Osteoblast (primary cell): ENCODE results near the gene USP9X. TPM values are rescaled to one million over a fixed set of nuclear protein-coding genes. Genes with fewer than 3 reads are reported as not detected.

ENCODE experiments used
- DNase-seq: peaks from one replicate; pipeline ENCODE4 v3.0.0; 2011; ENCODE audit warnings: low spot score, mixed read lengths; ENCODE audit not compliant: insufficient read length; ENCODE audit errors: missing footprints
- H2AFZ ChIP-seq: 2 replicates; pipeline ENCODE4 v1.6.0; 2011; ENCODE audit warnings: mild to moderate bottlenecking, low read length
- H3K27ac ChIP-seq: 2 replicates; pipeline ENCODE4 v1.5.1; 2011; ENCODE audit warnings: mild to moderate bottlenecking, low read depth, low read length, moderate library complexity
- H3K27me3 ChIP-seq: 2 replicates; pipeline ENCODE4 v1.6.0; 2012; ENCODE audit warnings: mild to moderate bottlenecking, control low read depth, inconsistent platforms, low read length, moderate library complexity; ENCODE audit not compliant: insufficient read depth
- H3K36me3 ChIP-seq: 2 replicates; pipeline ENCODE4 v1.5.1; 2011; ENCODE audit warnings: mild to moderate bottlenecking, low read length, control low read depth, moderate library complexity; ENCODE audit not compliant: insufficient read depth
- H3K4me1 ChIP-seq: 2 replicates; pipeline ENCODE4 v1.5.1; 2011; ENCODE audit warnings: mild to moderate bottlenecking, low read length, control low read depth, moderate library complexity; ENCODE audit not compliant: insufficient read depth
- H3K4me2 ChIP-seq: 2 replicates; pipeline ENCODE4 v1.6.0; 2011; ENCODE audit warnings: mild to moderate bottlenecking, low read length; ENCODE audit not compliant: insufficient read depth
- H3K4me3 ChIP-seq: fragments of 200-600 bp; sonication (generic); 3 replicates; pipeline ENCODE4 v1.5.1; 2012; ENCODE audit warnings: mild to moderate bottlenecking, low read length, inconsistent platforms; ENCODE audit not compliant: insufficient read depth
- H3K79me2 ChIP-seq: 2 replicates; pipeline ENCODE4 v1.6.0; 2012; ENCODE audit warnings: mild to moderate bottlenecking, low read length, control low read depth, inconsistent platforms; ENCODE audit not compliant: insufficient read depth
- H3K9me3 ChIP-seq: 2 replicates; pipeline ENCODE4 v1.5.1; 2011; ENCODE audit warnings: low read depth, low read length, control low read depth
- H4K20me1 ChIP-seq: 2 replicates; pipeline ENCODE4 v1.6.0; 2012; ENCODE audit warnings: mild to moderate bottlenecking, low read length, control low read depth; ENCODE audit not compliant: insufficient read depth
- CTCF ChIP-seq: IDR thresholded peaks from 2 replicates; pipeline ENCODE4 v1.5.1; 2011; ENCODE audit warnings: mild to moderate bottlenecking, low read depth, low read length, moderate library complexity; ENCODE audit errors: extremely low read depth
- total RNA-seq: library from RNA; depleted of rRNA; stranded (reverse); fragments of >200 nt; gene quantifications from 2 replicates; pipeline ENCODE4 v1.2.3, GENCODE V29; 2012

The USP9X gene
- total RNA-seq, 1 donor, result 170 TPM

DNA sequence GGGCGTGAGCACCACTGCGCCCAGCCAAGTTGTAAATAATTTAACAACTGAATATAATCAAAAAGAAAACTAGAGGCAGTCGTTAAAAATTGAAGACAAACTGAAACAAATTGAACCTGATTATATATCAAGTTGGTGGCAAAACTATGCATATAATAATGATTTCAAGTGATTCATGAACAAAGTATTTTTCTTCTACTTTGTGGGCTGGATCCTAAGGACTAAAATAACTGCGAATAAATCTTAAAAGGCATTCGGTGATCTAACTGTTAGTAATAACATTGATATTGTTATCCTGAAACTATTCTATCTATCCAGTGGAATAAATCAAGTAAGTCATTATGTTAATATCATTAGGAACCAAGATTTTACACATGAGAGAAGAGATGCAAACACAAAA, 21.2 kb upstream of the USP9X start:
- H3K4me2 ChIP-seq, result no peak overlapping the region
- DNase-seq, result peak; percentile 55
- H3K4me3 ChIP-seq, result no peak overlapping the region
- H3K27ac ChIP-seq, result no peak overlapping the region
- no peaks in the 10 kb centered on the region for H3K4me1 ChIP-seq
- TF ChIP-seq CTCF, result no peak
- H3K79me2 ChIP-seq, result no peaks in the 10 kb centered on the region
- H3K36me3 ChIP-seq, result no peaks in the 10 kb centered on the region
- H3K9me3 ChIP-seq, result no peaks in the 10 kb centered on the region
- H3K27me3 ChIP-seq, result peaks cover 13% of the 10 kb centered on the region
- no peaks in the 10 kb centered on the region for H4K20me1 ChIP-seq
- no peak overlapping the region for H2AFZ ChIP-seq

DNA sequence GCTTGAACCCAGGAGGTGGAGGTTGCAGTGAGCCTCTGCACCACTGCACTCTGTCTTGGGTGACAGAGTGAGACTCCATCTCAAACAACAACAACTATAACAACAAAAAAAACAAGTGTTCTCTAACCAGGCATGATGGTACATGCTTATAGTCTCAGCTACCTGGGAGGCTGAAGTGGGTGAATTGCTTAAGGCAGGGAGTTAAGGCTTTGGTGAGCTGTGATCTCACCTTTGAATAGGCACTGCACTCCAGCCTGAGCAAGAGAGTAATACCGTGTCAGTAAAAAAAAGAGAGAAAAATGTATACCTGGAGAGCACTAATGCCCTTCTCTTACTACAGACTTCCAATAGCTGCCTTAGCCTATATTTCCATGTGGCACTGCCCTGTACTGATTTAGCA, 18.9 kb upstream of the USP9X start:
- Histone ChIP-seq H4K20me1 (no peaks in the 10 kb centered on the region), H3K4me2 (no peak overlapping the region), H3K9me3 (no peaks in the 10 kb centered on the region), H3K27ac (no peak overlapping the region), H3K27me3 (peaks cover 13% of the 10 kb centered on the region), H3K36me3 (no peaks in the 10 kb centered on the region), H2AFZ (no peak overlapping the region), H3K79me2 (no peaks in the 10 kb centered on the region), H3K4me3 (no peak overlapping the region), H3K4me1 (no peaks in the 10 kb centered on the region)
- no peak for TF ChIP-seq CTCF
- DNase-seq, result no peak

GRCh38 chrX:41066969-41067368, 18.3 kb upstream of the USP9X start:
- H4K20me1 ChIP-seq, result no peaks in the 10 kb centered on the region
- no peak overlapping the region for H3K4me3 ChIP-seq
- H2AFZ ChIP-seq, result no peak overlapping the region
- H3K4me1 ChIP-seq, result no peaks in the 10 kb centered on the region
- no peaks in the 10 kb centered on the region for H3K36me3 ChIP-seq
- TF ChIP-seq CTCF, result no peak
- H3K4me2 ChIP-seq, result no peak overlapping the region
- no peak overlapping the region for H3K27ac ChIP-seq
- DNase-seq, result no peak
- no peaks in the 10 kb centered on the region for H3K79me2 ChIP-seq
- H3K27me3 ChIP-seq, result peaks cover 13% of the 10 kb centered on the region
- no peaks in the 10 kb centered on the region for H3K9me3 ChIP-seq

GRCh38 chrX:41067721-41068120, 17.5 kb upstream of the USP9X start:
- TF ChIP-seq CTCF, result no peak
- no peak for DNase-seq
- H3K4me2 ChIP-seq, result no peak overlapping the region
- H3K4me1 ChIP-seq, result no peaks in the 10 kb centered on the region
- no peak overlapping the region for H2AFZ ChIP-seq
- no peak overlapping the region for H3K4me3 ChIP-seq
- H3K27ac ChIP-seq, result no peak overlapping the region
- no peaks in the 10 kb centered on the region for H3K79me2 ChIP-seq
- H3K27me3 ChIP-seq, result peaks cover 14% of the 10 kb centered on the region
- H3K36me3 ChIP-seq, result no peaks in the 10 kb centered on the region
- H4K20me1 ChIP-seq, result no peaks in the 10 kb centered on the region
- H3K9me3 ChIP-seq, result no peaks in the 10 kb centered on the region
